Liver (tissue), 9 donors: Measurements from ENCODE around the gene ANKMY1. TPM values are rescaled to one million over a fixed set of nuclear protein-coding genes. Genes with fewer than 3 reads are reported as not detected.
A peak's percentile ranks its signal among the peaks of the same experiment; 100 is the strongest.

Source experiments
- DNase-seq: peaks from one replicate; pipeline ENCODE4 v3.0.0-alpha.2; 2017; ENCODE audit warnings: low spot score
- H3K27ac ChIP-seq, 2 donors: one replicate each; pipeline ENCODE4 v1.7.0; 2013; ENCODE audit warnings: inconsistent platforms in 2 of 2, low read length in 2 of 2, control low read depth in 1 of 2, low read depth in 1 of 2, mild to moderate bottlenecking in 1 of 2
- H3K27me3 ChIP-seq, 4 donors: one replicate each; pipeline versions ENCODE4 v1.6.1 to v1.7.0; 2013; ENCODE audit warnings: low read length in 3 of 4, inconsistent platforms in 1 of 4, mild to moderate bottlenecking in 1 of 4, moderate library complexity in 1 of 4; ENCODE audit not compliant: control insufficient read depth in 4 of 4, insufficient read depth in 4 of 4
- H3K36me3 ChIP-seq, 4 donors: one replicate each; pipeline versions ENCODE4 v1.6.1 to v1.7.0; 2013; ENCODE audit warnings: low read length in 3 of 4, mild to moderate bottlenecking in 3 of 4, low read depth in 1 of 4, moderate library complexity in 1 of 4; ENCODE audit not compliant: control insufficient read depth in 4 of 4, insufficient read depth in 3 of 4
- H3K4me1 ChIP-seq, 4 donors: one replicate each; pipeline versions ENCODE4 v1.6.1 to v1.7.0; 2013; ENCODE audit warnings: low read length in 3 of 4, mild to moderate bottlenecking in 3 of 4, moderate library complexity in 1 of 4; ENCODE audit not compliant: control insufficient read depth in 4 of 4, insufficient read depth in 4 of 4
- H3K4me3 ChIP-seq, 3 donors: one replicate each; pipeline versions ENCODE4 v1.6.1 to v1.7.0; 2013; ENCODE audit warnings: low read length in 3 of 3, control low read depth in 1 of 3, low read depth in 1 of 3, mild to moderate bottlenecking in 1 of 3
- H3K9ac ChIP-seq, 2 donors: one replicate each; pipeline ENCODE4 v1.7.0; 2013; ENCODE audit warnings: low read length in 2 of 2, mild to moderate bottlenecking in 2 of 2, moderate library complexity in 2 of 2, control low read depth in 1 of 2, low read depth in 1 of 2
- H3K9me3 ChIP-seq, 4 donors: one replicate each; pipeline versions ENCODE4 v1.6.1 to v1.7.0; 2013; ENCODE audit warnings: low read length in 3 of 4; ENCODE audit not compliant: control insufficient read depth in 4 of 4
- ATF3 ChIP-seq: IDR thresholded peaks from 2 replicates; pipeline ENCODE4 v1.6.1; 2016; ENCODE audit warnings: antibody characterized with exemption
- CTCF ChIP-seq: fragments of 150-350 bp; IDR thresholded peaks from 2 replicates; pipeline ENCODE4 v1.5.1; 2017; ENCODE audit warnings: improper control_type of control experiment, low read depth, low read length; ENCODE audit not compliant: missing input control
- FOXA1 ChIP-seq: IDR thresholded peaks from 2 replicates; pipeline ENCODE4 v1.6.1; 2016; ENCODE audit warnings: antibody characterized with exemption
- FOXA2 ChIP-seq: IDR thresholded peaks from 2 replicates; pipeline ENCODE4 v1.6.1; 2016; ENCODE audit warnings: antibody characterized with exemption
- GABPA ChIP-seq, 2 donors: IDR thresholded peaks in 1 of 2; conservative IDR thresholded peaks in 1 of 2; 2 replicates each; pipeline ENCODE4 v1.6.1; 2016; ENCODE audit warnings: antibody characterized with exemption in 2 of 2, mild to moderate bottlenecking in 1 of 2, moderate library complexity in 1 of 2
- HNF4A ChIP-seq, 2 donors: conservative IDR thresholded peaks; 2 replicates each; pipeline ENCODE4 v1.6.1; 2016; ENCODE audit warnings: antibody characterized with exemption in 2 of 2, mild to moderate bottlenecking in 2 of 2
- HNF4G ChIP-seq: IDR thresholded peaks from 2 replicates; pipeline ENCODE4 v1.6.1; 2016; ENCODE audit warnings: antibody characterized with exemption
- JUND ChIP-seq, 2 donors: IDR thresholded peaks; 2 replicates each; pipeline ENCODE4 v1.6.1; 2016; ENCODE audit warnings: antibody characterized with exemption in 2 of 2
- NR2F2 ChIP-seq: IDR thresholded peaks from 2 replicates; pipeline ENCODE4 v1.6.1; 2016; ENCODE audit warnings: antibody characterized with exemption
- RAD21 ChIP-seq, 2 donors: IDR thresholded peaks; 2 replicates each; pipeline ENCODE4 v1.6.1; 2016; ENCODE audit warnings: antibody characterized with exemption in 2 of 2, mild to moderate bottlenecking in 2 of 2
- RXRA ChIP-seq, 2 donors: IDR thresholded peaks; 2 replicates each; pipeline ENCODE4 v1.6.1; 2017 to 2018; ENCODE audit warnings: antibody characterized with exemption in 2 of 2, mild to moderate bottlenecking in 1 of 2
- SP1 ChIP-seq: IDR thresholded peaks from 2 replicates; pipeline ENCODE4 v1.6.1; 2018; ENCODE audit warnings: antibody characterized with exemption, mild to moderate bottlenecking
- TAF1 ChIP-seq: conservative IDR thresholded peaks from 2 replicates; pipeline ENCODE4 v1.6.1; 2016; ENCODE audit warnings: antibody characterized with exemption, mild to moderate bottlenecking
- YY1 ChIP-seq: IDR thresholded peaks from 2 replicates; pipeline ENCODE4 v1.6.1; 2016; ENCODE audit warnings: antibody characterized with exemption, mild to moderate bottlenecking
- ZBTB33 ChIP-seq: IDR thresholded peaks from 2 replicates; pipeline ENCODE4 v1.6.1; 2016; ENCODE audit warnings: antibody characterized with exemption
- WGBS: extraction: QIAGEN DNeasy Blood & Tissue Kit; methylation state at CpG from one replicate; pipeline ENCODE4 v1.1.7; 2013; 5-methylcytosine and 5-hydroxymethylcytosine counted together
- polyA plus RNA-seq, 2 donors: library from polyadenylated mRNA; stranded (reverse) in 1 of 2; unstranded in 1 of 2; fragments of 200-250 nt in 1 of 2; fragments of >200 nt in 1 of 2; fragmentation: Nextera tagmentation in 1 of 2; extraction: Ambion mirVana in 1 of 2; gene quantifications; one replicate each; pipeline versions ENCODE4 v1.2.1 to v1.2.3, GENCODE V29; 2013 to 2015
- total RNA-seq, 2 donors: library from RNA; depleted of rRNA; stranded (reverse); fragments of >200 nt; gene quantifications; one replicate each; pipeline ENCODE4 v1.2.3, GENCODE V29; 2014
- donor health status: healthy.
- donor health status: healthy.
- donor health status: healthy.
- donor health status: healthy.
- donor health status: healthy.

The ANKMY1 gene
- total and polyA plus RNA-seq, 4 donors = 2.5 to 12.8 (median 4.2) TPM

- TF ChIP-seq ZBTB33 (no peak), GABPA (IDR thresholded peaks at IDR 0.05 in 1 of 2, conservative IDR thresholded peaks at IDR 0.05 in 1 of 2) (no peak), HNF4A (conservative IDR thresholded peaks at IDR 0.05) (no peak)
These were observed 38.3 kb upstream of the ANKMY1 start (continued) for GRCh38 chr2:240596080-240596460.

GRCh38 chr2:240595381-240596079 lies 37.7 kb upstream of the ANKMY1 start:
- H3K9me3 ChIP-seq = no peaks in the 10 kb centered on the region
- peaks cover 0 to 17% (median 6%) of the 10 kb centered on the region in 4 donors for H3K36me3 ChIP-seq
- WGBS = 88% methylated on average over 18 of the region's 18 CpGs
- H3K27me3 ChIP-seq = no peaks in the 10 kb centered on the region
- H3K4me1 ChIP-seq = peaks cover 9 to 23% (median 19%) of the 10 kb centered on the region in 4 donors
- no peak for DNase-seq
- no peak overlapping the region for H3K4me3 ChIP-seq
- peak; percentile 11 for TF ChIP-seq CTCF
- no peak for TF ChIP-seq FOXA2
- no peak overlapping the region for H3K9ac ChIP-seq
- no peak overlapping the region for H3K27ac ChIP-seq

GRCh38 chr2:240594511-240595380 lies 37.0 kb upstream of the ANKMY1 start:
- Histone ChIP-seq H3K9ac (no peak overlapping the region), H3K27me3 (no peaks in the 10 kb centered on the region), H3K36me3 (peaks cover 0 to 17% (median 6%) of the 10 kb centered on the region in 4 donors), H3K4me3 (no peak overlapping the region), H3K9me3 (no peaks in the 10 kb centered on the region), H3K4me1 (peaks cover 10 to 31% (median 25%) of the 10 kb centered on the region in 4 donors), H3K27ac (no peak overlapping the region)
- no peak for DNase-seq
- WGBS = 93% methylated on average over 34 of the region's 34 CpGs
- no peak for TF ChIP-seq ZBTB33
- TF ChIP-seq FOXA2 = no peak
- no peak for TF ChIP-seq HNF4G
- no peak for TF ChIP-seq RAD21 (IDR thresholded peaks at IDR 0.05)
- TF ChIP-seq JUND (IDR thresholded peaks at IDR 0.05) = no peak
- no peak for TF ChIP-seq TAF1
- TF ChIP-seq NR2F2 = no peak
- no peak for TF ChIP-seq RXRA (IDR thresholded peaks at IDR 0.05)
- no peak for TF ChIP-seq ATF3
- TF ChIP-seq YY1 = no peak
- no peak for TF ChIP-seq FOXA1
- no peak for TF ChIP-seq GABPA (IDR thresholded peaks at IDR 0.05 in 1 of 2, conservative IDR thresholded peaks at IDR 0.05 in 1 of 2)
- no peak for TF ChIP-seq SP1
- no peak for TF ChIP-seq HNF4A (conservative IDR thresholded peaks at IDR 0.05)
- TF ChIP-seq CTCF = no peak
